Hypothalamus (tissue), 51 donors: ENCODE results near the gene CACNB2.

Experiments used
- DNase-seq, 51 donors: peaks; one replicate each; lab custom pipeline; 2025; lab: John Stamatoyannopoulos, UW

The CACNB2 gene

DNA sequence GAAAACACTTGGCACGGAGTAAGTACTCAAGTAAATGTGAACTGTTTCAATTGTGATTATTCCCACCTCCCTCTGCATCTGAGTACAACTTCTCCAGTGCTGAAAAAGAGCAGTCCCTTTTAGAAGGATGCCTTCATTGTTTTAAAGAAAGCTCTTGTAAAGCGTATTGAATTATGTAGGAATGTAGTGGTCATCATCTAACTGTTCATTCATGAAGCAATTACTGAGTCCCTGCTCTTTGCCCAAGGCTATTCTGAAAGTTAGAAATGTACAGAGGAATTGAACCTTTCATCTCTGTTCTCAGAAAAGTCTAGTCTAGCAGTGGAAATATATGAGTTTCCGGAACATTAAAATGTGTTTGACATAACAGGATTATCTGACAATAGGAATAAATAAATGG is 127.8 kb downstream of the CACNB2 start:
- no peak for DNase-seq

DNA sequence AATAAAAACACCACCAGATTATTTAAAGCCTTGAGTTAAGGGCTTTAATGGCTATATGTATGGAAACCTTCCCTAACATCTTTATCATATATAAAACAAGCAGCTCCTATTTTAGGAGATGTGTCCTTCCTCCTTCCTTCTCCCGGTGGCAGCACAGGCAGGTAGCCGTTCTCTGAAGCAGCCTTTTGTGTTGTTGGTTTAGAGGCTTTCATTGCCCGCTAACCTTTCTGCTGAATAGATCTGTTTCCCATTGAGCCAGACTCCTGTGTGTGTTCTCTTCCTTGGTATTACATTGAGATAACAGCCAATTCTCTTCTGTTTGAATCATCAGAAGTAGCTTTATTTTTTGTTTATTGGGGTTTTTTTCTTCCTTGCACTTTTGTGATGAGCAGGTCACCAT is 131.3 kb downstream of the CACNB2 start:
- DNase-seq, result no peak

DNA sequence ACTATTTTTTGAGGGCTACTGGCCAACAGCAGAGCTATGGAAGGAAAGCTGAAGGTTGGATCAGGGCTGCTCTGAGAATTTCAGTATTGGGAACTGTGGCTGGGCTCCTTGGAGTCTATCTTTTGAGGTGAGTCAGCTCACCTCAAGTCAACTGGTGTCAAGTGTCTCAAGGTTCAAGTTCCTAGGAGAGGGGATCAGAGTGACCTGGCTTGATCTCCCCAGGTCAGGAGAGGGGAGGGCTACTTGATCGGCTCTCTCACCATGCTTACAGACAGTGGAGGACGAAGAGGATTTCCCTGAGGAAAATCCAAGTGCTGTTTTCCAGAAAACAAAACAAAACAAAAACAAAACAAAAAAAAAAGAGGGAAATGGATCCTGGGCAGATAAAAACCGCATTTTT is 132.8 kb downstream of the CACNB2 start:
- no peak for DNase-seq

DNA sequence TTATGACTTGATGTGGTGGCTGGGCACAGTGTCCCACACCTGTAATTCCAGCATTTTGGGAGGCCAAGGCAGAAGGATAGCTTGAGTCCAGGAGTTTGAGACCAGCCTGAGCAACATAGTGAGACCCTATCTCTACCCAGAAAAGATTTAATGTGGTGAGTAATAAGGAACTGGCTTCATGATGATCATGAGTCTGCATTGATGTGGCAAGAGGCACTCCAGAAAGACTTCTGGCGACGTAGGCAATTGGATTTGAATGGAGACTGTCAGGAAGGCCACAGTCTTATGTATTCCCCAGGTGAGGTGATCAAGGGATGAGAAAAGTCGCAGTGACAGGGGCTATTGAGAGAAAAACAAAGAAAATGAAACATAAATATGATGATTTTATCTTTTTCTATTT is 138.0 kb downstream of the CACNB2 start:
- no peak for DNase-seq

DNA sequence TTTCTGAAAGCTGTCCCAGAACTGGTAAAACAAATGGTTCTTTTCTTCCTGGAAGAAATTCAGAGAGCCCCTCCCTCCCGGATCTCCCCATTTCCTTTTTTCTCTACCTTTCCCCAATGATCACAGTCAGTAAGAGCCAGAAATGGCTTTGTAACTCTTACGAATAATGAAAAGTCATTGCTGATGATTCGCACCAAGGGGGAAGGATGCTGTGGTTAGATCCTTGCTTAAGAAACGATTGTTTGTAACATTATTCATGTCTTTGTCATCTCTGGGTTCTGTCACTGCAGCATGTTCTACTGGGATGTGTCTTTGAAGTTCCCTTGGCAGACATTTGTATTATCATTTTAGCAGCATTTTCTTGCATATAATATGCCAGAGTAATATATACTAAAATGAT is 138.9 kb downstream of the CACNB2 start:
- DNase-seq, result no peak

DNA sequence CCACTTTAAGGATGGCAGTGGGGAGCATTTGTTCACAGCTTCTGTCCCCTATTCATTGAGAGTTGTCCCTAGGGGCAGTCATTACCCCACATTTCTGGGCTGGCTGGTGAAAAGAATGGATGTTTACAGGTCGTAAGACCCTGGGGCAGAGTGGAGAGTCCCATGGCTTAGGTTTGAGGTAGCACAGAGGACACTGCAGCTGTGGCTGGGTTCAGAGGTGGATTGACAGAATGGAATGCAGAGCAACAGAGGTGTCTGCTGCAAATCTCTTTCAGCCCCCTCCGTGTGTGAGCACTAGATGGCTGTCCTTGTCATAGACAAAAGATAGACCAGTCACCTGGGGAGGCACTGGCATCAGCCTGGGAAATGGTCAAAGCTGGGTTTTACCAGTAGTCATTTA is 141.9 kb downstream of the CACNB2 start:
- no peak for DNase-seq

DNA sequence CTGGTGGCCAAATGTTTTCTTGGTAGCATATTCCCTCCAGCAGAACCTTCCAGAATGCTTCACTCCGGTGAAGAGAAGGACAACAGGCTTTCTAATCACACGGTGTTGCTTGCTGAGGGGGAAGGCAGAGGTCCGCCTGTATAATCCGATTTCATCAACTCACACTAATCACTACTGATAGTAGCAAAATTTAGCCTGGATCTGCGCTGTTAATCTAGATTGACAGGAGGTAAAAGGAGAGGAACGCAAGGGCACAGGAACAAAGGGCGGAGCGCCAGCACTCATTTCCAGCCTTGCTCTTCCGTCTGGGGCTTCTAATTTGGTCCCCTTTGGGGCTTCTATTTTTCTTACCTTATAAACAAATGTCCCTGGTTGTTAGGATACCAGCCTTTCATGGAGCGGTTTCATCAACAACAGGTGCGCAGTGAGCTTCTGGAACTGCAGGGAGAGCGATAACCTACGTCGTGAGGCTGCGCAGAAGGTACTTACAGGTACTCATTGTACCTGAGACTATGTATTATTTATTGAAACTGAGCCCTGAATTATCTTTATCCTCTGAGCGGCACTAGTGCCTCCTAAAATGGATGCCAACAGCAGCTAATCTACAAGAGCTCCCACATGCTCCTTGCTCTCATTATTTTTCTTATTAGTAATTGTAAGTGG is 150.6 kb downstream of the CACNB2 start:
- no peak for DNase-seq

DNA sequence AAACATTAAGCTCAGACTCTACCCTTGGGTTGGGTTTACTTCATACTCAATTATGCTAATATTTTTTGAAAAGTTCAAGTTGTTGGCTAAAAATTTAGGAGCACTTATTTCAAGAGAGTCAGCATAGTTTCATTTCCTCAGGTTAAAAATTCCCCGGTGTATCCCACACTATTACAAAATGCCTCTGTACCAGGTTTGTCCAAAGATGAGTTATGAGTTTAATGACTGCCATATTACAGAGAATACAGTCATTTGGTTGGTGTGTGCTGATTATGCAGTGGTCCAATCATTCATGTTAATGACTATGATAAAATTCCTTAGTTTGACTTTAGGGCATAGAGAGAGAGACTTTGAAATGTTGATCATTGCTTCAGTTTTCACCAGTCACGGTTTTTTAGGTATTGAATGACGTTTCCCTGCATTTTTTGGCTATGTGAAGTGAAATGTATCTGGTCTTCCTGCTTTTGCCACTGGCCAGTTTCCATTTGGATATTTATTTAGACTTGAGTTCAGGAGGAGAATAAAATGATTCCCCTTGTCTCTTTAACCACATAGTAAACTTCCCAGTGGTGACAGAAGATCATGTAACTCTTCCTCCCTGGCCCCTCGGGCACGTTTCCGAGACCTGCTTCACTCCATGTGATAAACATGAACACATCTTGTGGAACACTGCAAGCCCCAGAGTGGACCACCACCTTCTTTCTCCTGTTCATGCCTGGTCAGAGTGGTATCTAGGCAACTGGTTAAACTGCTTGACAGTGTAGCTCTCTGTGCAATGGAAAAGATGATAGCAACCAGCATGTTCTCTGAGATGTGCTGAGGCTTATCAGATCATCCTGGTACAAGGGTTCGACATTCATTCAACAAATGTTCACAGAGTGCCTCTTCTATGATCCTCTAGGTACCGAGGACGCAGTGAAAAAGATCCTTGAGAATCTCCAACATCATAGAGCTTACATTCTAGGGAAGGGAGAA is 153.6 kb downstream of the CACNB2 start:
- no peak for DNase-seq

DNA sequence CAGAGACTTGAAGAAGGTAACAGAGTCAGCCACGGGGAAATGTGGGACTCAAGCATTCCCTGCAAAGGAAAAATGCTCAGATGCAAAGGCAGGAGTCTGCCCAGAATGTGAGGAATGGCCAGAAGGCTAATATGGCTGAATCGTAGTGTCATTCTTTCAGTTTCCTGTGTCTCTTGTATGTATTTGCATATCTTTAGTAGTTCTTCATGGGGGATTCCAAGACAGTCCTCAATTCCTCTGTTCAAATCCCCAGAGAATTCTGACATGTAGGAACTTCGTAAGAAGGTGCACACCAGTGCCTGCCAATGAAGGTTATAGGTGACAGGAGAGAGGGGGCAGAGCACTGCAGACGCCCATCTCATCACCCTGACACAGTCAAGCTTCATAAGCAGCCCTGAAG is 154.4 kb downstream of the CACNB2 start:
- DNase-seq, result no peak

DNA sequence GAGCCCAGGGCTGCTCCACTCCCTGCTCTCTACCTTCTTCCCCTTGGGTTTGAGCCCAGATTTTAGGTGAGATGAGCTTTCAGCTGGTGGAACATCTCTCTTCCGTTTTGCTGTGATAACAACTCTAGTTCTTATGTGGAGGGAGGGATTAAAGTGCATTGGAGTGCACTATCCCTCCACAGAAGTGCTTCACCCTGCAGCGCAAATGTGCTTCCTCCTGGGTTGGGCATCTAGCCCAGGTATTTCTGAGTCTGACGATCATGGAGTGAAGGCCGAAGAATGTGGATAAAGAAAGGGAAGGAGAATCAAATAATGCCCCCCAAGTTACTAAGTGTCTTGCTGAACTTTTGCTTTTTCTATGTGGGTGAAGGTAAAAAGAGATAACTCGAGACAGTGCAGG is 157.4 kb downstream of the CACNB2 start:
- DNase-seq, result no peak

DNA sequence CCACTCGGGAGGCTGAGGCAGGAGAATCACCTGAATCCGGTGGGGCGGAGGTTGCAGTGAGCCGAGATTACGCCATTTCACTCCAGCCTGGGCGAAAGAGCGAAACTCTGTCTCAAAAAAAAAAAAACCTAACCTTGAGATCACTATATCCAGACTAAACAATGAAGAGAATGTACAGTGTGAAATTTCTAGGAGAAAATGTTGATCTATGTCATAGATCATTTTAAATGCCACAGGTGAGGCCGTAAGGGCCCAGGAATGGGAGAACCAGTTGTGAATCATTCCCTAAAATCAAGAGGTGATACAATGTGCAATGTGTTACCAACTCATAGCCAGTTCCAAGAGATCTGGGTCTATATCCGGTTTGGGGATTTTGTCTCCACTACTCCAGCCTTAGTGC is 158.0 kb downstream of the CACNB2 start:
- DNase-seq, result no peak

DNA sequence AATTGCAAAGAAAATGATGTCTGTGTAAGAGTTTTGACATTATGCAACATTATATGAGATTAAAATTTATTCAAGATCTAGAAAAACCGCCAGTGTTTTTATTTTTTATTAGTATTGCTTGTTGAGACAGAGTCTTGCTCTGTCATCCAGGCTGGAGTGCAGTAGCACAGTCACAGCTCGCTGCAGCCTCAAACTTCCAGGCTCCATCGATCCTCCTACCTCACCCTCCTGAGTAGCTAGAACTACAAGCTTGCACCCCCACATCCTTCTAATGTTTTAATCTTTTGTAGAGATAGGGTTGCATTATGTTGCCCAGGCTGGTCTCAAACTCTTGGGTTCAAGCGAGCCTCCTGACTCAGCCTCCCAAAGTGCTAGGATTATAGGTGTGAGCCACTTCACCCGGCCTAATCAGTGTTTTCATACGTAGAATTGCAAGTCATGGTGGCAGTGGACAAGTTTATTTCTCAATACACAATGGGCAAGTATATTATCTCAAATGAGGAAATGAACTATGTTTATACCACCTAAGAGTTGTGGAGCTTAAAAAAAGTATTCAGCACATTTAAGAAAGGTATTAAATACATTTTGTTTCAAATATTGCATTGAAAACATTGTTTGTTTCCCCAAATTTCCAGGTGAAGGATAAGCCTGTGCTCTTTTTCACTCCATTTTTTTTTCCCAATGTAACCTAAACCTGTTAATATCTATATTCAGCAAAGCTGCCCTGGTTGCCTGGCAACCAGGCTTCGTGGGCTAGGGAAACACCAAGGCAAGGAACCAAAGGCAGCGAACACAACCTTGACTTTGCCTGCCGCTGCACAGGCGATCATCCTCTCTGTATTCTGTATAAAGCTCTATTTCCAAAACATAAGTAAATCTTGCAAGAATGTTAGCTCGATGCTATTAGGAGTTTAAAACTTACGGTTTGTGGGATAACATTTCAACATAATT is 163.9 kb downstream of the CACNB2 start:
- peak in 14 of 51 donors; percentile 1 to 51 (median 12) for DNase-seq

DNA sequence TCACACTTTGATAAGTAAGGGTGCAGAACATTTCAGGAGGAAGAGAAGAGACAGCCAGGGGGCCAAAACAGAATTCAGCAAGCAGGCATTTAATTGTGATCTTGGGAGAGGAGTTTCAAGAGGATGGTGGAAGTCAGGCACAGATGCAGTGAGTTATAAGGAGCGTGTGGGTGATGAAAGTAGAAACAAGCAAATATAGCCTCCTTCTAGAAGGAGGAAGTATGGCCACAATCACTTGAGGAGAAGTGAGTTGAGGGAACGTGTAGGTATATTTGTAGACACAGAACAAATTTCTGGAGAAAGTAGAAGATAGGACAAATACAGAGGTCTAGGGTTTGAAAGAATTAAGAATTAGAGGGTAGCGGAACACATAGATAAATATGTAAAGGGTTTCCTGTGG is 165.8 kb downstream of the CACNB2 start:
- no peak for DNase-seq

DNA sequence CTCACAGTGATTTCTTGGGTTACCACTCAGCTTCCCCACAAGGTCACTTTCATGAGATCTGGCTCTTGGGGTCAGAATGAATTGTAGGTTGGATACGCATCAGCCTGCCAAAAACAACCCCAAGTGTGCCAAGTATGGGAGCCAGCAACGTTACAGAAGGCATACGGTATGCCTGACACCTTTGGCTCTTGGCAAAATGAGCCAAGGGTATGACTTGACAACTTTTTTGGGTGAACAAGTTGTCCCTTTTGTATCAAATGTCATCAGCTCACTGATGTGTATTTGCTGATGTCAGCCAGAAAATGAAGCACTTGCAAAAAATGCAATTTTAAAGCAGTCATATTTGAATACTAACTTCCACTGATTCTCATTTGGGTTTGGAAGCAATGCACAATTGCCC is 168.4 kb downstream of the CACNB2 start:
- no peak for DNase-seq

DNA sequence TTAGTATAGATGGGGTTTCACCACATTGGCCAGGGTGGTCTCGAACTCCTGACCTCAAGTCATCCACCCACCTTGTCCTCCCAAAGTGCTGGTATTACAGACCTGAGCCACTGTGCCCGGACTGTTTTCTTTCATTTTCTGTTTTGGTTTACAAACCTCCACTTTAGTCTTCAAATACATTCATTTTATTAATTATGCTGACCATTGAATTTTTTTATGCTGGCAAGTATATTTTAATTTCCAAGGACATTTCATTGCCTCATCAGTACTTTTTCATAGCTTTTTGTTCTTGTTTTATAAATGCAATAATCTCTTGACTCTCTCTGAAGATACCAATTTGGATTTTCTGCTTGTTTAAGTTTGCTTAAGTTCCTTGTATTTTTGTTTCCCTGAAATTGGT is 170.5 kb downstream of the CACNB2 start:
- DNase-seq, result no peak

DNA sequence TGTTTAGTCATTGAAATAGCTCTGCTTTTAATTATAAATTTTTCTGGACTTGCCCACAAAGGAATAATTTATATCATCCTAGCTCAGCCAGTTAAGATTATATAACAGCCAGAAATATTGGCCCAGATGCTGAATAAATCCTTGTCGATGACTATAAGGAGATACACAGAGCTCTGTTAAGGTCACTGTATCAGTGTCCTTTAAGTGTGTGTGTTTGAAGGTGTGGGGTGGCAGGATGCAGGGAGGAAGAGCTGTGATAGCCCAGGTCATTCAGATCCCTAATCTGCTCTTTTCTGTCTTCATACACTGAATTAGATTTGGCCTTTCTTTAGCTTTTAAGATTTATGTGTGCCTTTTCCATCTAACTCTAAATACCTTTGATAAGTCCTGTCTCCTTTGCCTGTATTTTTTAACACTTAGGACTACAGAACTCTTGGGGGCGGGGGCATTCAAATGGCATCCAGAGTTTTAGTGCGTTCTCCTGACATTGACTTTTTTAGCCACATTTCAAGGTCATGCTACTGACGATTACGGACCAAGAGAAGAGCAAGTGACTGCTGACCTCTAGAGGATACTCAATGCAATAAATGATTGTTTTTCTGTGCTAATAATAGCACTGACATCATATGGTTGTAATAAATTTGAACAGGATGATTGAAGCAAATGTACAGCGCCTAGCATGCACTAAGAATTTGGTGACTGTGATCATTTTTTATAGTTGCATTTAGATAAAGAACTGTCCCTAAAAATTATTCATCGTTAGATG is 172.3 kb downstream of the CACNB2 start:
- DNase-seq, result peak in 1 of 51 donors; percentile 30

DNA sequence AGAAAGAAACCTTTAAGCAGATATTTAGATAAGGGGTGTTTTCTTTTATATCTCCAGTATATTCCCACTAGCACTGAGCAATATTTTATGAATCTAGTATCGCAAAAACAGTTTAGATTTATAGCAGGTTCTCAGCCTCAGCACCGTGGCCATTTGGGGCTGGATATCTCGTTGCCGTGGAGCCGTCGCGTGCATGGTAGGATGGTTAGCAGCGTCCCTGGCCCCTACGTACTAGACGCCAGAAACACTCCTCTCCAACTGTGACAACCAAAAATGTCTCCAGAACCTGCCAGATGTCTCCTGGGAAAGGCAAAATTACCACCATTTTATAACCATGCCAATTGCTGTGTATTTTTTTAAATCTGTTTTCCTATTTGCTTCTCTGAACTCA is 172.9 kb downstream of the CACNB2 start:
- DNase-seq, result no peak

DNA sequence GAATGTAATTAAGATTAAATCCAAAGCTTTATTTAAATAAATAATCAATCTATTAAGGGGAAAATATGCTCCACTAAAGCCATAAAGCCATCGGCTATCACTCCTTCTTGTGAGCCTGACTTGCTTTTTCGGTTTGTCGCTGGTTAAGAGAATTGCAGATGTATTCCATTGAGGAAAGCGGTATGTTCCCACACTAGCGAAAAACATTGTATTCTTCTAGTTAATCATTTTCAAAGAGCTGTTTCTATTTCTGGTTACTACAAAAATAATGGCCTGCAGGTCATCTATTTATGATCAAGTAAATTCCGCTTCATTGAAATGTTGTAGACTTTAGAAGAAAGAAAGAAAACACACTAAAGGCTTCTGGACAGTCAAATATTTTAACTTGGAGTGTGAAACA is 173.4 kb downstream of the CACNB2 start:
- no peak for DNase-seq

DNA sequence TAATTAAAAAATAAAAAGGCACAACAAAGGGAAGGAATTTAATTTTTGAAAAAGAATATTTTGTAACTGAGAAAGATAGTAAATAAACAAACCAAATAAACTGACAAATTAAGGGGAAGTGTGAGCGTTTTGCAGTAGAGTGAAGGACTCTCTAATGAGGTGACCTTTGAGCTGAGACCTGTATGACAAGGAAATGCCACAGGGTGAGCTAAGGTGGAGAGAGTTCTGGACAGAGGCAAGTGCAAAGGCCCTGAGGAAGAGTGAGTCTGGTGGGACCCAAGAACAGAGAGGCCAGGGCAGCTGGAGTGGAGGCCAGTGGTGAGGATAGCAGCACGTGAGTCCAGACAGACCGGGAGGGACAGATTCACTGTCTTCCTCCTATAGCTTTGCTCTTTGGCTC is 179.4 kb downstream of the CACNB2 start:
- no peak for DNase-seq

DNA sequence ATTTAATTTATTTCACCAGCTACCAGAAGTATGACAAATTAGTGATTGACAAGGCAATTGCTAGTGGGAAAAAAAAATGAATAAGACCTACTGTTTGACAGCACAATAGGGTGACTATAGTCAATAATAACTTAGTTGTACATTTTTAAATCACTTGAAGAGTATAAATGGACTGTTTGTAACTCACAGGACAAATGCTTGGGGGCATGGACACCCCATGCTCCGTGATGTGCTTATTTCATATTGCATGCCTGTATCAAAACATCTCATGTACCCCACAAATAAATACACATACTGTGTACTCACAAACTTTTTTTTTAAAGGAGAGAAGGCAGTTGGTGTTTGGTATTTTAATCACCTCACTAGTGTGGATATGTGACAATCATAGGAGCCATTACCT is 181.1 kb downstream of the CACNB2 start:
- no peak for DNase-seq
